ENCODE data around the gene SMCP. TPM values are rescaled to one million over a fixed set of nuclear protein-coding genes. Genes with fewer than 3 reads are reported as not detected.

SMCP gene
- total RNA-seq, 2 donors from 2014 or later, result not detected

DNA sequence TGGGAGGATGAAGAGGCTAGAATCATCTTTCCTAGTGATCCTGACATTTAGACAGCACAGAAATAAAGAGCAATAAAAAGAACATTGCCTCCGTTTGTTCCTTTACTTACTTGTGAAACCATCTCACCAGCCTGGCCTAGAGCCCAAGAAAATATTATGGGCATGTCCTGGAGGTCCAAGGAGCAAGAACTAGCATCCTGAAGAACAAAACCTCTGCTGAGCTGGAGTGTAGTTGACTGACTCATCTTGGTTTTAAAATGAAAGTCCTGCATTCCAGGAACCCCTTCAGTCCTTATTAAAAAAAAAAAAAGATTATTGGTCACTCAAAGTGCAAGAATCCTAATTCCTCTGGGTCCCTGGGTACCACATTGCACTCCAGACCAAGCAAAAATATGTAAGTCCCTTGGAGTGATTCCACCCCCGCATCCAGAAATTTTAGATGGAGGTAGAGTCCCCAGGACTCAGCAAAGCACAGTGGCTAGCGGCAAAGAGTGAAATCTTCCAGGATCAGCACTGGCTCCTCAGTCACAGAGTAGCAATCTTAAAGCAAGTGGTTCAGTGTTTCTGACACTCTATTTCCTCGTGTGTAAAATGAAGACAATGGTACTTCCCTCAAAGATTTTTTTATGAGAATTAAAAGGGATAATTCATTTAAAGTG, 7.0 kb downstream of the SMCP start:
- no peak for DNase-seq
- no peak overlapping the region for H3K9ac ChIP-seq (ENCODE audit: low read depth in 2 of 2, low read length in 2 of 2)
- H3K4me1 ChIP-seq, result no peaks in the 10 kb centered on the region
- no peaks in the 10 kb centered on the region for H3K9me3 ChIP-seq
- TF ChIP-seq, protein P1, sequence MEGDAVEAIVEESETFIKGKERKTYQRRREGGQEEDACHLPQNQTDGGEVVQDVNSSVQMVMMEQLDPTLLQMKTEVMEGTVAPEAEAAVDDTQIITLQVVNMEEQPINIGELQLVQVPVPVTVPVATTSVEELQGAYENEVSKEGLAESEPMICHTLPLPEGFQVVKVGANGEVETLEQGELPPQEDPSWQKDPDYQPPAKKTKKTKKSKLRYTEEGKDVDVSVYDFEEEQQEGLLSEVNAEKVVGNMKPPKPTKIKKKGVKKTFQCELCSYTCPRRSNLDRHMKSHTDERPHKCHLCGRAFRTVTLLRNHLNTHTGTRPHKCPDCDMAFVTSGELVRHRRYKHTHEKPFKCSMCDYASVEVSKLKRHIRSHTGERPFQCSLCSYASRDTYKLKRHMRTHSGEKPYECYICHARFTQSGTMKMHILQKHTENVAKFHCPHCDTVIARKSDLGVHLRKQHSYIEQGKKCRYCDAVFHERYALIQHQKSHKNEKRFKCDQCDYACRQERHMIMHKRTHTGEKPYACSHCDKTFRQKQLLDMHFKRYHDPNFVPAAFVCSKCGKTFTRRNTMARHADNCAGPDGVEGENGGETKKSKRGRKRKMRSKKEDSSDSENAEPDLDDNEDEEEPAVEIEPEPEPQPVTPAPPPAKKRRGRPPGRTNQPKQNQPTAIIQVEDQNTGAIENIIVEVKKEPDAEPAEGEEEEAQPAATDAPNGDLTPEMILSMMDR (IDR thresholded peaks at IDR 0.05), result no peak
- no peak overlapping the region for H3K27ac ChIP-seq
- H3K36me3 ChIP-seq, result no peaks in the 10 kb centered on the region
- no peak overlapping the region for H3K4me3 ChIP-seq
- intact Hi-C loops (cut with DNase I), result no loop called here
- no peaks in the 10 kb centered on the region for H3K27me3 ChIP-seq

- Histone ChIP-seq H3K9me3 (no peaks in the 10 kb centered on the region), H3K4me1 (no peaks in the 10 kb centered on the region), H3K27me3 (no peaks in the 10 kb centered on the region), H3K27ac (no peak overlapping the region), H3K9ac (ENCODE audit: low read depth in 2 of 2, low read length in 2 of 2) (no peak overlapping the region), H3K36me3 (no peaks in the 10 kb centered on the region), H3K4me3 (no peak overlapping the region)
- TF ChIP-seq, protein P1 (IDR thresholded peaks at IDR 0.05), result no peak
- no peak for DNase-seq
- intact Hi-C loops (cut with DNase I), result no loop called here
Measured at GRCh38 chr1:152886085-152886484, 8.0 kb downstream of the SMCP start.

DNA sequence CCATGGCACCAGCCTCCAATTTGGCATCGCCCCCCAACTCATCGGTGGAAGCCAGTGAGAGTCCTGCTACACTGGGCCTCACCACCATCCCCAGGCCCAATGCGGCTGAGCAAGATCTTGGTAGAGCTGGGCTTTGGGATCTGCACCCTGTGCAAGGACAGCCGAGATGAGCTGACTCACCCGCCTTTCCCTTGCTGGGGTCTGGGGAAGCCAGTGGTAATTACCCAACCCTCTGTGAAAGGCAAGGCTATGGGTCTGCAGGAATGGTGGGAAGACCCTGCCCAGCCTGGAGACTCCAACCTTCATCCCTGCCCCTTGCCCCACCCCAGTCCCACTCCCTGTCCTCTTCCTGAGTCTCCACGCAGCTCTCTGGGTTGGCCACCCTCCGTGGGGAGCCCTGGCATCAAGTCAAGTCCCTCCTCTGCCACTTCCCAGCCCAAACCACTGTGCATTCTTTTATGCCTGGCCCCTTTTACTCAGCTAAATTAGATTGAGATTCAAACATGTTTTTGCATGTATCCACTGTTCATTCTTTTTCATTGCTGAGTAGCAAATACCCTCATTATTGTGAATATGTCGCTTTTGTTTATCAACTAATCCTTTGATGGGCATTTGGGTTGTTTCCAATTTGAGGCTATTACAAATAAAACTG, 8.8 kb downstream of the SMCP start:
- Histone ChIP-seq H3K9ac (ENCODE audit: low read depth in 2 of 2, low read length in 2 of 2) (no peak overlapping the region), H3K4me1 (no peaks in the 10 kb centered on the region), H3K9me3 (no peaks in the 10 kb centered on the region), H3K36me3 (no peaks in the 10 kb centered on the region), H3K27me3 (no peaks in the 10 kb centered on the region), H3K4me3 (no peak overlapping the region), H3K27ac (no peak overlapping the region)
- TF ChIP-seq, protein P1 (IDR thresholded peaks at IDR 0.05), result no peak
- intact Hi-C loops (cut with DNase I), result no loop called here
- DNase-seq, result no peak

GRCh38 chr1:152888126-152888525, 10.0 kb downstream of the SMCP start:
- no peaks in the 10 kb centered on the region for H3K27me3 ChIP-seq
- no peak overlapping the region for H3K9ac ChIP-seq (ENCODE audit: low read depth in 2 of 2, low read length in 2 of 2)
- no peaks in the 10 kb centered on the region for H3K9me3 ChIP-seq
- H3K27ac ChIP-seq, result no peak overlapping the region
- no peak for DNase-seq
- TF ChIP-seq, protein P1 (IDR thresholded peaks at IDR 0.05), result no peak
- H3K4me3 ChIP-seq, result no peak overlapping the region
- H3K36me3 ChIP-seq, result no peaks in the 10 kb centered on the region
- intact Hi-C loops (cut with DNase I), result no loop called here
- H3K4me1 ChIP-seq, result no peaks in the 10 kb centered on the region

GRCh38 chr1:152899027-152899426, 20.9 kb downstream of the SMCP start:
- TF ChIP-seq, protein P1 (IDR thresholded peaks at IDR 0.05), result no peak
- Histone ChIP-seq H3K9me3 (no peaks in the 10 kb centered on the region), H3K36me3 (no peaks in the 10 kb centered on the region), H3K4me1 (no peaks in the 10 kb centered on the region), H3K9ac (ENCODE audit: low read depth in 2 of 2, low read length in 2 of 2) (no peak overlapping the region), H3K4me3 (no peak overlapping the region), H3K27ac (no peak overlapping the region), H3K27me3 (no peaks in the 10 kb centered on the region)
- intact Hi-C loops (cut with DNase I), result no loop called here
- DNase-seq, result no peak

Measured in colonic mucosa (tissue), 4 donors.